ENCODE data around the gene PEX5L.

GRCh38 chr3:179972881-179973423 is 63.8 kb downstream of the PEX5L start:
- TF ChIP-seq, protein P1, sequence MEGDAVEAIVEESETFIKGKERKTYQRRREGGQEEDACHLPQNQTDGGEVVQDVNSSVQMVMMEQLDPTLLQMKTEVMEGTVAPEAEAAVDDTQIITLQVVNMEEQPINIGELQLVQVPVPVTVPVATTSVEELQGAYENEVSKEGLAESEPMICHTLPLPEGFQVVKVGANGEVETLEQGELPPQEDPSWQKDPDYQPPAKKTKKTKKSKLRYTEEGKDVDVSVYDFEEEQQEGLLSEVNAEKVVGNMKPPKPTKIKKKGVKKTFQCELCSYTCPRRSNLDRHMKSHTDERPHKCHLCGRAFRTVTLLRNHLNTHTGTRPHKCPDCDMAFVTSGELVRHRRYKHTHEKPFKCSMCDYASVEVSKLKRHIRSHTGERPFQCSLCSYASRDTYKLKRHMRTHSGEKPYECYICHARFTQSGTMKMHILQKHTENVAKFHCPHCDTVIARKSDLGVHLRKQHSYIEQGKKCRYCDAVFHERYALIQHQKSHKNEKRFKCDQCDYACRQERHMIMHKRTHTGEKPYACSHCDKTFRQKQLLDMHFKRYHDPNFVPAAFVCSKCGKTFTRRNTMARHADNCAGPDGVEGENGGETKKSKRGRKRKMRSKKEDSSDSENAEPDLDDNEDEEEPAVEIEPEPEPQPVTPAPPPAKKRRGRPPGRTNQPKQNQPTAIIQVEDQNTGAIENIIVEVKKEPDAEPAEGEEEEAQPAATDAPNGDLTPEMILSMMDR (IDR thresholded peaks at IDR 0.05) = no peak
- TF ChIP-seq POLR2A (IDR thresholded peaks at IDR 0.05) = no peak

Data from esophagus squamous epithelium (tissue), 4 donors.